ENCODE results near the gene PM20D1.

DNA sequence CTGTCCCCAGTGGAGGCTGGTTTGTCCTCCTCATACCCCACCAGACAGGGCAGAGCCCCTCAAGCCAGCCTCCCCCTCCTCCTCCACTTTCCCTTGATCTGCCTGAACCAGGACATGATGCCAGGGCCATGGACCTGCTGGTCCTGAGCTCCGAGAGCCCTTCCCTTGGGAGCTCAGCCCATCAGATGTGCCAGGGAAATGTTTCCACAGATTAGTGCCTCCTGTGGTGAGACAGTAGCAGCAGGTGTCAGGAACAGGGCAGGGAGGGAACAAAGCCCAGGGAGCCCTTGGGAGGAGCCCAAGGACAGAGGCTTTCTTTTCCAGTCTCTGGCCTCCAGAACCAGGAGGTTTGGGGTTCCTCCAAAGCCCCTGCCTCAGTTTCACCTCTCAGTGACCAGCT, 22.3 kb downstream of the PM20D1 start:
- TF ChIP-seq POLR2A (IDR thresholded peaks at IDR 0.05; ENCODE audit: low read length) (no peak), GATA1 (IDR thresholded peaks at IDR 0.05; ENCODE audit: low read depth, low read length) (no peak)

Measured in erythroblast (primary cell).